Kidney epithelial cell (primary cell): ENCODE results near the gene YBX1. TPM values are rescaled to one million over a fixed set of nuclear protein-coding genes. Genes with fewer than 3 reads are reported as not detected.
A peak's percentile ranks its signal among the peaks of the same experiment; 100 is the strongest.
"Not testable (repeated sequence)": the region's sequence is repeated elsewhere in the genome, so short reads cannot be mapped to it uniquely, and the experiment has no call there.

Source experiments
- DNase-seq: peaks from one replicate; pipeline ENCODE4 v3.0.0-alpha.2; 2010; ENCODE audit warnings: low read depth
- H3K27me3 ChIP-seq: 2 replicates; pipeline ENCODE4 v1.6.0; 2011; ENCODE audit warnings: low read length; ENCODE audit not compliant: control insufficient read depth, insufficient read depth
- H3K36me3 ChIP-seq: 2 replicates; pipeline ENCODE4 v1.5.1; 2011; ENCODE audit warnings: low read length; ENCODE audit not compliant: control insufficient read depth, insufficient read depth
- H3K4me3 ChIP-seq: 2 replicates; pipeline ENCODE4 v1.5.1; 2011; ENCODE audit warnings: low read depth, mild to moderate bottlenecking, control low read depth, low read length
- CTCF ChIP-seq: IDR thresholded peaks from 2 replicates; pipeline ENCODE4 v1.5.1; 2011; ENCODE audit warnings: mild to moderate bottlenecking, moderate library complexity, low read length, control low read depth, inconsistent platforms; ENCODE audit not compliant: insufficient read depth, poor library complexity, severe bottlenecking
- total RNA-seq: library from RNA; depleted of rRNA; stranded (reverse); fragments of >200 nt; gene quantifications from 2 replicates; pipeline ENCODE4 v1.2.3, GENCODE V29; 2015

Gene YBX1
- total RNA-seq, 1 donor from 2014 or later = 938 TPM

- H3K27me3 ChIP-seq = no peaks in the 10 kb centered on the region
- TF ChIP-seq CTCF = no peak
- peaks cover 2% of the 10 kb centered on the region for H3K36me3 ChIP-seq
- H3K4me3 ChIP-seq = no peak overlapping the region
- no peak for DNase-seq
These were observed 64.4 kb downstream of the YBX1 start for GRCh38 chr1:42746436-42747105.

- TF ChIP-seq CTCF = peak; percentile 68
- DNase-seq = no peak
- H3K36me3 ChIP-seq = peaks cover 3% of the 10 kb centered on the region
- no peak overlapping the region for H3K4me3 ChIP-seq
- no peaks in the 10 kb centered on the region for H3K27me3 ChIP-seq
These were observed 64.9 kb downstream of the YBX1 start for GRCh38 chr1:42747125-42747524.

DNA sequence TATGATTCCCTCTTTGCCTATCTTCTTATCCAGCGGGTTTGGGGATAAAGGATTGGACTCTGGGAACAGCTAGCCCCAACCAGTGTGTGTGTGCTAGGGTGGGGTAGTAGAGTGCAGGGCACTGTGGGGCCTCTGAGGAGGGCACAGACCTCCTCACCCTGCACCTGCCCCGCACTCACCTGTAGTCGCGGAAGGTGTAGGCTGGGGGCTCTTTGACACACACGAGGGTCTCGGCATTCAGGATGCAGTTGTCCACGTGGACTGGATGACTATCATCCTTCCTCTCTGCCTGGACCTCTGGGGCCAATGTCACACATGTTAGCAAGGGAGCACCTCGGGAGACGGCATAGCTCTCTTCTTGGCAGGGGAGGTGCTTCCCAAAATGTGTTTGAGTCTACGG lies 65.8 kb downstream of the YBX1 start:
- TF ChIP-seq CTCF = no peak
- Histone ChIP-seq H3K4me3 (no peak overlapping the region), H3K36me3 (peaks cover 7% of the 10 kb centered on the region), H3K27me3 (no peaks in the 10 kb centered on the region)
- no peak for DNase-seq

DNA sequence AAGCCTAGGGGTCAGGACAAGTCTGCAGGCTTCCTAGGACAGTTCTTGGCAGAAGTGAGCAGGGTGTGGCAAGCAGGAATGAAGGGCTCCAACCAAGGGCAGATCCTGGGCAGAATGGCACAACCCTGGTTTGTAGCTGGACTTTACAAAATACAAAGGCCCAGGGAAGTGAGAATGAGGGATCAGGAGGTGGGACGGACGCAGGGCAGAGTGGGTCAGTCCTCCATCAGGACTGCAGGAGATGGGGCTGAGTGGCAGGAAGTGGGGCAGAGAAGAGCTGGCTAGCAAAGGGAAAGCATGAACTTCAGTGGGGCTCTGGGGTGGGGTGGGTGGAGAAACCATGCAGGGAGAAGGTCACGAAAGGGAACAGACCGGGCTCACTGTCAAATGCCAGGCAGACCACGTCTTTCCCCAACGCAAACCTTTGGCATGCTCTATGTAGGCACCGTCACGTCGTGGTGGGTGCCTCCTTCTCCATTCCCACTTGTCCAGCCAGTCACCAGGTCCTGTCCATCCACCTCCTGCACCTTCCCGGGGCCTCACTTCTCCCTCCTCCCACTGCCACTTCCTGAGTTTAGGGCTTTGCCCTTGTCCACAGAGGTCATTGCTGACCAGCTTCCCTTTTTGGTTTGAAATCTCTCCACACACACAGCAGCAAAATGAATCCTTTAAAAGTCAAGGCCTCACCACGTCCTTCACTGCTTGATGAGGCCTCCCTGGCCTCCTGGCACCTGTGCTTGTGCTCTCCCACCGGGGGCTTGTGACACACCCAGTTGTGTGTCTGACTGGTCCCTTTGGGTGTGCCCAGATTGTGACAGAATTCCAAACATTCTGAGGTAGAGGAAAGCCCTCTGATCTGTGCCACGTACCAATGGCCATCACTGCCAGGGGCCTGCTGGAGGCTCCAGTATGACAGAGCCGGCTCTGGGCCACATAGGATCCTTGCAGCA lies 66.5 kb downstream of the YBX1 start:
- no peak overlapping the region for H3K4me3 ChIP-seq
- no peaks in the 10 kb centered on the region for H3K27me3 ChIP-seq
- peaks cover 7% of the 10 kb centered on the region for H3K36me3 ChIP-seq
- DNase-seq = no peak
- TF ChIP-seq CTCF = no peak

DNA sequence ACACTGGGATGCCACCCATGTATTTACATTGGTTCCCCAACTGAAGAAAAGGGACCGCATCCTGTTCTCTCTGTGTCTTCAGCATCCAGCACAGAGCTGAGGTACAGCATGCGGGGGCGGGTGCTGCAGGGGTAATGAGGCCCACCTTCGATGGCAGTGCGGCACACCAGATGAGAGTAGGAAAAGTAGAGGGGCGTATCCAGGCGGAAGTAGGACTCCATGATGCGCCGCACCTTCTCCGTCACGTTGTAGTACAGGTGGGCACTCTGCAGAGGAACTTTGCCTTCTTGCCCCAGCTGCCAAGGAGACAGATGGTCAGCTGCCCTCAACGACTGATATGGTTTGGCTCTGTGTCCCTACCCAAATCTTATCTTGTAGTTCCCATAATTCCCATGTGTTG lies 67.8 kb downstream of the YBX1 start:
- DNase-seq = no peak
- Histone ChIP-seq H3K36me3 (peaks cover 7% of the 10 kb centered on the region), H3K4me3 (no peak overlapping the region), H3K27me3 (no peaks in the 10 kb centered on the region)
- TF ChIP-seq CTCF = no peak

DNA sequence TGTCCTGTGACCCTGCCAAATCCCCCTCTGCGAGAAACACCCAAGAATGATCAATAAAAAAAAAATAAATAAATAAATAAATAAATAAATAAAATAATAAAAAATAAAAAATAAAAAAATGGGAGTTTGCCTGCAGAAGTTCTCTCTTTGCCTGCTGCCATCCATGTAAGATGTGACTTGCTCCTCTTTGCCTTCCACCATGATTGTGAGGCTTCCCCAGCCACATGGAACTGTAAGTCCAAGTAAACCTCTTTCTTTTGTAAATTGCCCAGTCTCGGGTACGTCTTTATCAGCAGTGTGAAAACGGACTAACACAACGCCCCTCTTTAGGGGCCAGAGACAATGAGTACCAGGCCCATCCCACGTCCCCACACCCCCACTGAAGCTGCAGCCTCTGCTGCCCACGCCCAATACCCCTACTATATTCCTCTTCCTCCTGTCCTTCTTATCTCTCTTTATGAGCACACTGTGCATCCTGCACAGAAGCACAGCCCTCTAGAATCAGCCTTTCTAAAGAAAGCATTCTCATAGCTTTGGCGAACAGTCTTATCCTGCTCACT lies 69.4 kb downstream of the YBX1 start:
- not testable (repeated sequence) for DNase-seq, H3K27me3 ChIP-seq, H3K36me3 ChIP-seq, H3K4me3 ChIP-seq
